NCI-H748 (cell line): ENCODE results near the gene FAM3B.

Experiments used
- DNase-seq: peaks from one replicate; lab custom pipeline; 2025; ENCODE audit not compliant: unreplicated experiment; lab: John Stamatoyannopoulos, UW

Gene FAM3B

DNA sequence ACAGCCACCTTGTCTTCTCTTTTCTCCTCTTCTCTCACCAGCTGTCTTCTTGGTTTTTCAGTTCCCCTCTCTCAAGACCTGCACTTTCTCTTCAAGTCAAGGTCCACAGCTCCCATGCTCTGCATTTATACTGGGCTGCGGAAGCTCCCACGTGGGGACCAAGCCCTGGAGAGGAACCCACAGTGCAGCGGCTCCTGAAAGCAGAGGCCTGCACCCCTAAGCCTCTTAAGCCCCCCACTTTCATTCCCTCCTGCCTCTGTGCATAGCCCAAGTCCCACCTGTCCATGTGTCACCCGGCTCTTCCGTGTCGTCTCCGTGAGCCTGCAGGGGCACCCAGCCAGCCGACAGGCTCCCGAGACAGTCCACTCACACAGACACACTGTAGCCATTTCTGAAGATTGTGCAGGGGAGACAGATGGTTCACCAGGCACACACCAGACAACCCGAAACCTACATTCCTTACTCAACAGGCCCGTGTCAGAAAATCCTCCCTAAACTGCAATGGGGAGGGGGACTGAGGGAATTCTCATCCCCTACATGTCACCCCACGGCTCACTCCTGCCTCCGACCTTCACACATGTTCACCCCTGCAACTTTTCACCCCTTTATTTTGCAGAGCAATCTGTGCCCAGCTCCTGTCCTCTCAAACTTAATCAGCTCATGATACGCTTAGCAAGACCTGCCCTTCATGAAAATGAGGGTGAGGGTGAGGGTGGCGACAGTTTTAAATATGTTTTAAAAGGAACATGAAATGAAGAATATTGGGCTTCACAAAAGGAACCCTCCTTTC, 51.5 kb downstream of the FAM3B start:
- no peak for DNase-seq

DNA sequence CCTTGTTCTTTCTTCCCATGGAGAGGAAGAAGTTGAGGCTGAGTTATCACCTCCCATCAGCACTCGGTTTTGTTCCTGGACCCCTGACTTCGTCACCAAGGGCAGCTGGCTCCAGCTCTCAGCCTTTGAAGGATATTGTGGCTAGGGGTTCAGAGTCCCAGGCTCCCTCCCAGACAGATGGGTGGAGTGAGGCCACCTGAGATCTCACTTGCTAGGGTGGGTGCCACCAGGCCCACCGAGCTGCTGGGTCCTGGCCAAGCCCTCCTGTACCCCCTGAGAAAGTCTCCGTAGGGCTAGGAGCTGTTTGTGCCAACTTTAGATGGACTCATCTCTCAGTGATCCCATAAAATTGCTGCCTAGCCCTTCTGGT, 52.1 kb downstream of the FAM3B start:
- DNase-seq, result no peak

DNA sequence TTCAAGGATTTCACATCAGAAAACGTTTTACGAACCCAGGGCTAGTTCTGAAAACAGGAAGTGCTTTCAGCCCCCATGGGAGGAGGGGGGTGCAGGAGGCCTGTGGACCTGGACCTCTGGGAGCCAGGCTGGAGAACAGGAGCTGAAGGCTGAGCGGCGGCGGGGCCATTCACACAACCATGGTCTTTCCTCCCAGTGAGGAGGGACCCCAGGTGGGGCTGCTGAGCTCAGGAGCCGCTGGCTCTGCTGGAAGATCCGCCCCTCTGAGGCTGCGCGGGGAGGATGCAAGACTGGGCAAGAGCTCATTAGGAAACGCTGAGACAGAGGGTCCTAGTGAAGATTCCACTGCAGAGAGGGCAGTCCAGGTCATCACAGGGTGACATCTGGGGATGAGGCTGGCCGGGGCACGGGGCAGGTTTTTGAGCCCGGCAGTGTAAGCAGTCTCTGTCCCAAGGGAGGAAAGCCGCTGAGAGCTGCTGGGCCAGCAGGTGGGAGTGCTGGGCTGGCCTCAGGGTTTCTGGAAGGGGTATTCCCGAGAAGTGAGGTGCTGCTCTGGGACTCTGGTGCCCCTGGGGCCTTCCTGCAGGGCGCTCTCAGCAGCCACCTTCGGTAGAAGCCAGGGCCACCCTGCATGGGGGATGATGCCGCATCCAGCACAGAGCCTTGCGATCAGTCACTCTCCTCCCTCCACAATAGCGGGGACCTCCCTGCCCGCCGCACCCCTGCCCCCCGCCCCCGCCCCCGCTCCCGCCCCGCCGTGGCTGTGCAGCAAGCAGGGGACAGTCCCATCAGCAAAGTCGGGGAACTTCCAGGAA, 52.7 kb downstream of the FAM3B start:
- DNase-seq, result peak; percentile 25

- peak; percentile 34 for DNase-seq
These were observed 53.6 kb downstream of the FAM3B start for GRCh38 chr21:41369920-41370839.

DNA sequence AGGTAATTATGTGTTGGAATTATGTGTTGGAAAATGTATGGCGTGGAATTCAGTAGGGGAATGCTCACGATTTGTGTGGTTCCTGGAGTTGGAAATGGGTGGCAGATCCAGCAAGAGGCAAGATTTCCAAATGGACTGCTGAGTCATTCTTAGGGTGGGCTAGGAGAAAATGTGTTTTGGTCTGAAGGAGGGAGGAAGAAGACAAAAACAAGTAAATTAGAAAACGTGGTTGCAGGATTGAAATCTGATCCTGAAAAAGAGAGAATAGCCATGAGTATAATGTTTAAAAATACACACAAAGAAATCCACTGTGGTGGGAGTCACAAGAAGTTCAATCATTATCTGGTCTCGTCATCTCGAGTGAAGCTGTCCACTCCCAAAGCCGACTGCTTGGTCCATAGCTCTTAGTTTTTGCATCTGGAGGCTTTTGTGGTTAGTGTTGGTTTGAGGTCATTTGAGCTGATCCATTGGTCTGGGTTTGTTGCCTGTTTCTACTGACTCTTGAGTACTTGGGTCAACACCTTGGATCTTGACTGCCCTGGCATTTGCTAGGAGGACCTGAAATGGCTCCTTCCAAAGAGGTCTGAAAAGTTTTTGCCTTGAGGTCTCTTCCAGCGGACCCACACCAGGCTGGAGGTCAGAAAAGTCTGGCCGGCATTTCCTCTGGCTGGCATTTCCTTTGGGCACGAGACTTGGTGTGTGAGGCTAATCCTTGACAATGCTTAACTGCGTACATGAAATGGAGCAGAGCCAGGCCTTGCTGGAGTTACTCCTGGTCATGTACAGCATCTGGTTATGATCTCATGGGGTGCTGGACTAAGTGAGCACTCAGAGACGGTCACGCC, 54.5 kb downstream of the FAM3B start:
- no peak for DNase-seq

- DNase-seq, result no peak
These were observed 55.1 kb downstream of the FAM3B start for GRCh38 chr21:41371685-41372030.

GRCh38 chr21:41373253-41373652, 56.7 kb downstream of the FAM3B start:
- DNase-seq, result no peak

GRCh38 chr21:41373763-41374162, 57.2 kb downstream of the FAM3B start:
- DNase-seq, result no peak

GRCh38 chr21:41374177-41374712, 57.6 kb downstream of the FAM3B start:
- DNase-seq, result no peak

GRCh38 chr21:41374867-41375533, 58.4 kb downstream of the FAM3B start:
- no peak for DNase-seq

DNA sequence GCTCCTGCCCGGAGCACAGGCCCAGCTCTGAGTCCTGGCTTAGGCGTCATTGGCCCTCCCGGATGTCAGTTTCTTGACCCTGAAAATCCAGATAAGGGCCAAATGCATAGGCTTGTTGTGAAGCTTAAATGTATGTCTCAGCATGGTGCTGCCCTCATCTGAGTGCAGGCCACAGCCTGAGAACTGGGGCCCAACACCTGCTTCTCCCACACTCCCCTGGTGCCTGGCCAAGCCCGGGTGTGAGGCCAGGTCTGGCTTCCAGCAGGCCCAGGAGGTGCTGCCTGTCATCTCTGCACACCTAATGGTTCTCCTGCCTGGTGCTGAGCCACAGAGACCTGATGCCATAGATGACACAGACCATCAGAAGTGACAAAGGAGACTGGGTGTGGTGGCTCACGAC, 59.3 kb downstream of the FAM3B start:
- no peak for DNase-seq

DNA sequence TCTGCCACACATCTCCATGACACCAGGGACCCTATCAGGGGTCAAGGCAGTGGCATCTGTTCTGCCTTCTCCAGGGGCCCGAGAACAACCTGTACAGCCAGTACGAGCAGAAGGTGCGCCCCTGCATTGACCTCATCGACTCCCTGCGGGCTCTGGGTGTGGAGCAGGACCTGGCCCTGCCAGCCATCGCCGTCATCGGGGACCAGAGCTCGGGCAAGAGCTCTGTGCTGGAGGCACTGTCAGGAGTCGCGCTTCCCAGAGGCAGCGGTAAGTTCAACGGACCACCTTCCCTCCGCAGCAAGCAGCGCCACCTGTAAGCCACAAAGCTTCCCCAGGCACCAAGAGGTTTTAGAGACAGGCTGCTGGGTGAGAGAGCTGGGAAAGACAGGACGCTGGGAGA, 61.1 kb downstream of the FAM3B start:
- DNase-seq, result no peak

DNA sequence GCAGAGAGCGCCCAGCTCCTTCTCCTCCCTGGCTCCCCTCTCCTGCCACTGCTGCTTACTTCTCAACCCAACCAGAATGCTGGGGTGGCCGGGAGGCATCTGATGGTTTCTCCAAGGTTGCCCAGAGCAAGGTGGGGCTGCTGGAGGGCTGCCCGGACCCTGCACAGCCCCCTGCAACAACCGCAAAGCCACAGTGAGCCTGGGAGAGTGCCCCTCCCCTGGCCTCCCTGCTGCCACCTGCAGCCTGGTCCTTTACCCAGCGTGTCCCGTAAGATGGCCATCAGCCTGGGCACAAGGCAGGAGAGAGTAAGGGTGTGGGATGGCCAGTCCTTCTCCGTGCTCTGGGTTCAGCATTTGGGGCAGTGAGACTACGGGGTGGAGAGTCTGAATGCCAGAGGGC, 62.2 kb downstream of the FAM3B start:
- no peak for DNase-seq

DNA sequence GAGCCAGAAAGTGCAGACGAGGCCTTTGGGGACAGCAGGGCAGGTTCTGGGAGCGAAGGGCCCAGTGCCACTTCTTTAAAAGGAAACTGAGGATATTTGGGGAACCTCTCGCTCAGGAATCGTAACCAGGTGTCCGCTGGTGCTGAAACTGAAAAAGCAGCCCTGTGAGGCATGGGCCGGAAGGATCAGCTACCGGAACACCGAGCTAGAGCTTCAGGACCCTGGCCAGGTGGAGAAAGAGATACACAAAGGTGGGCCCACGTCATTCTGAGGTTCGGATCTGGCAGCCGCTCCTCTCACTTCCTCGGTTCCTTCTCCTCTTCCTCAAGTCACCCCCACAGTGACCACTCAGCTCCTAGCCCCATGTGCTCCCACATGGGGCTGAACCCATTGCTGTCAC, 63.3 kb downstream of the FAM3B start:
- no peak for DNase-seq

GRCh38 chr21:41381731-41382130, 65.1 kb downstream of the FAM3B start:
- no peak for DNase-seq

- DNase-seq, result no peak
These were observed 70.6 kb downstream of the FAM3B start for GRCh38 chr21:41387042-41387819.

DNA sequence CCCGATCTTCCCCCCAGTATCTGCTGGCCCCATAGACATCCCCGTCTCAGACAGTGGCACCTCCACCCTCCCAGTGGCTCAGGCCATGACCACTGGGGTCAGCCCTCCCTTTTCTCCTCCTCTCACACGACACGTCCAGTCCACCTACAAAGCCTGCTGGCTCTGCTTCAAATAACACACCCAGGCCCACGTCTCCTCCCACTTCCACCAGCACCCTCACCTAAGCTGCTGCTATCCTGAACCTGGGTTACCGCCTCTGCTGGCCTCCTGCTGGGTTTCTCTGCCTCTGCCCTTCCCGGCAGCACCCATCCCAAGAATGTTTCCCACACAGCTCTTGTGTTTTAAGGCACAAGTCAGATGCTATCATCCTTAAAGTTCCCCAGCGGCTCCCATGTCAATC, 71.2 kb downstream of the FAM3B start:
- DNase-seq, result no peak

DNA sequence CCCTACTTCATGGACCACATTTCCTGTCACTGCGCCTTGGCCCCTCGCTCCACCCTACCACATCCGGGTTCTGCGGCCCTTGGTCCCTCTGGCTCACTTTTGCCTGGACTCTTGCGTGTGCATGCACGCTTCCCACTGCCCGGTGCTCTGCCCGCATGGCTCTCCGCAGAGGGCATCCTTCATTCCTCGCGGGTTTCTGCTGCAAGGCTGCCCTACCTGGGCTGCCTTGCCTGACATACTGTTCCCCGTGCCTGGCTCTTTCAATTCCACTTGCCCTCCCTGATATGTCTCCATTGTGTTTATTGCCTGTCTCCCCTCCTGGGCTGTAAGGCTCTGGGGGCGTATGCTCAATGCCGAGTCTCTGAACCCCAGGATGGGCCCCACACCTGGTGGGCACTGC, 71.7 kb downstream of the FAM3B start:
- DNase-seq, result no peak

- no peak for DNase-seq
These were observed 73.5 kb downstream of the FAM3B start for GRCh38 chr21:41390043-41390639.
